PC-9 (cell line): ENCODE data around the gene TPCN2. TPM values are rescaled to one million over a fixed set of nuclear protein-coding genes. Genes with fewer than 3 reads are reported as not detected.

ENCODE experiments used
- BruUV-seq: library from RNA; stranded (reverse); fragments of 400-500 nt; replicated peaks from 2 replicates; lab custom pipeline; 2021; lab: Mats Ljungman, UMichigan
- CTCF ChIA-PET: fragments of 300-600 bp; sonication (Branson Sonifier 250); formaldehyde crosslinking; loops from one replicate; lab custom pipeline; 2022; ENCODE audit warnings: antibody characterized with exemption; lab: Charles Lee
- POLR2A ChIA-PET: fragments of 300-600 bp; sonication (Branson Sonifier 250); formaldehyde crosslinking; loops from one replicate; lab custom pipeline; 2022; ENCODE audit warnings: antibody characterized with exemption; ENCODE audit not compliant: unreplicated experiment; lab: Charles Lee
- DNase-seq, 2 experiments: peaks; one replicate each; pipeline versions ENCODE4 v3.0.0 to v3.0.0-alpha.2; 2015 to 2022; ENCODE audit warnings: mixed read lengths in 1 of 2
- H2AFZ ChIP-seq: fragments of 200-600 bp; sonication (generic); 2 replicates; pipeline ENCODE4 v1.8.1; 2017; ENCODE audit warnings: antibody characterized with exemption
- H3F3A ChIP-seq: fragments of 200-600 bp; sonication (generic); 2 replicates; pipeline ENCODE4 v1.8.1; 2017; ENCODE audit warnings: antibody characterized with exemption, mild to moderate bottlenecking, low read depth; ENCODE audit not compliant: insufficient read depth
- H3K27ac ChIP-seq: fragments of 200-600 bp; sonication (generic); 2 replicates; pipeline ENCODE4 v1.6.1; 2016; ENCODE audit warnings: mixed run types
- H3K27me3 ChIP-seq: fragments of 200-600 bp; sonication (generic); 2 replicates; pipeline ENCODE4 v1.6.1; 2016; ENCODE audit warnings: low read depth, mixed run types; ENCODE audit not compliant: insufficient read depth
- H3K36me3 ChIP-seq: fragments of 200-600 bp; sonication (generic); 2 replicates; pipeline ENCODE4 v1.6.1; 2016; ENCODE audit warnings: low read depth, mixed run types
- H3K4me1 ChIP-seq: fragments of 200-600 bp; sonication (generic); replicated peaks from 2 replicates; pipeline ENCODE4 v1.6.1; 2016; ENCODE audit warnings: mixed run types; ENCODE audit not compliant: insufficient read depth
- H3K4me2 ChIP-seq: fragments of 200-600 bp; sonication (generic); 2 replicates; pipeline ENCODE4 v1.6.1; 2017; ENCODE audit warnings: mixed run types
- H3K4me3 ChIP-seq: fragments of 200-600 bp; sonication (generic); 2 replicates; pipeline ENCODE4 v1.6.1; 2016; ENCODE audit warnings: mixed run types
- H3K79me2 ChIP-seq: fragments of 200-600 bp; sonication (generic); 2 replicates; pipeline ENCODE4 v1.6.1; 2017; ENCODE audit warnings: low read depth, mixed run types
- H3K9me2 ChIP-seq: fragments of 200-600 bp; sonication (generic); 2 replicates; pipeline ENCODE4 v1.8.1; 2017; ENCODE audit warnings: mild to moderate bottlenecking; ENCODE audit not compliant: insufficient read depth
- H3K9me3 ChIP-seq: fragments of 200-600 bp; sonication (generic); 2 replicates; pipeline ENCODE4 v1.8.1; 2016; ENCODE audit warnings: low read depth; ENCODE audit not compliant: insufficient read depth
- H4K20me1 ChIP-seq: fragments of 200-600 bp; sonication (generic); 2 replicates; pipeline ENCODE4 v1.8.1; 2017; ENCODE audit not compliant: insufficient read depth
- EZH2 ChIP-seq: fragments of 200-600 bp; sonication (generic); IDR thresholded peaks from 2 replicates; pipeline ENCODE4 v1.8.0; 2017; ENCODE audit warnings: antibody characterized with exemption, low read depth
- intact Hi-C: fragments of 100-400 bp; cut with micrococcal nuclease; formaldehyde crosslinking; loops from one replicate; pipeline ENCODE4 v1.10.0; 2022; ENCODE audit not compliant: unreplicated experiment
- total RNA-seq: library from RNA; stranded (reverse); gene quantifications from 2 replicates; pipeline ENCODE4 v1.2.3, GENCODE V29; 2021
- TF ChIP-seq, protein P1 (sequence below): fragments of 200-600 bp; sonication (generic); conservative IDR thresholded peaks from 2 replicates; pipeline ENCODE4 v1.6.1; 2017; ENCODE audit warnings: mixed run types, antibody characterized with exemption, mild to moderate bottlenecking, moderate library complexity

TPCN2 gene
- total RNA-seq, 1 experiment from 2014 or later: 24.8 TPM

DNA sequence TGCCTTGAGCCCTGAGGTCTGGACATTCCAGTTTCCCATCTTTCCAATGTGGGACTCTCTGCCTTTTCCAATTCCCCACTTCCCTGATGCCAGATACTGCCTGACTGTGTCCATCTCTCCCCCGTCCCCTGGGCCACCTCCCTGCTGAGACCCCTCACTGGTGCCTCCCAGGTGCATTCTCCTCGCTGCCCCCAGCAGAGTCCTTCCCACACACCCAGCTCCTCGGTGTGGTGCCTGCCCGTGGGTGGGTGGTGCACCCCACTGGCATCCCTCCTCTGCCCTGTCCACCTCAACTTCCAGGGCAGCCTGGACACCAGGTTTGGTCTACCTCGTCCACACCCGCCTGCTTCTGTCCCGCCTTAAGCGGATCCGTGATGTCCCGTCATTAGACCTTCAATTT lies 30.8 kb upstream of the TPCN2 start:
- Histone ChIP-seq H3F3A (no peaks in the 10 kb centered on the region), H3K79me2 (no peaks in the 10 kb centered on the region), H2AFZ (no peak overlapping the region), H3K4me2 (no peak overlapping the region), H3K4me3 (no peak overlapping the region), H3K27ac (no peak overlapping the region), H3K9me3 (no peaks in the 10 kb centered on the region), H4K20me1 (no peaks in the 10 kb centered on the region), H3K27me3 (peaks cover 24% of the 10 kb centered on the region; the same call in 1 of the 2 replicates), H3K9me2 (no peaks in the 10 kb centered on the region), H3K36me3 (no peaks in the 10 kb centered on the region), H3K4me1 (no peaks in the 10 kb centered on the region)
- POLR2A ChIA-PET: interaction anchor here (0.6 kb wide), 1 partner anchor 23 kb away, joined by 5 read pairs; no protein-coding TSS in a partner anchor
- DNase-seq: no peak
- no TSS peak for BruUV-seq
- intact Hi-C loops: no loop called here
- no peak for TF ChIP-seq EZH2
- TF ChIP-seq, protein P1, sequence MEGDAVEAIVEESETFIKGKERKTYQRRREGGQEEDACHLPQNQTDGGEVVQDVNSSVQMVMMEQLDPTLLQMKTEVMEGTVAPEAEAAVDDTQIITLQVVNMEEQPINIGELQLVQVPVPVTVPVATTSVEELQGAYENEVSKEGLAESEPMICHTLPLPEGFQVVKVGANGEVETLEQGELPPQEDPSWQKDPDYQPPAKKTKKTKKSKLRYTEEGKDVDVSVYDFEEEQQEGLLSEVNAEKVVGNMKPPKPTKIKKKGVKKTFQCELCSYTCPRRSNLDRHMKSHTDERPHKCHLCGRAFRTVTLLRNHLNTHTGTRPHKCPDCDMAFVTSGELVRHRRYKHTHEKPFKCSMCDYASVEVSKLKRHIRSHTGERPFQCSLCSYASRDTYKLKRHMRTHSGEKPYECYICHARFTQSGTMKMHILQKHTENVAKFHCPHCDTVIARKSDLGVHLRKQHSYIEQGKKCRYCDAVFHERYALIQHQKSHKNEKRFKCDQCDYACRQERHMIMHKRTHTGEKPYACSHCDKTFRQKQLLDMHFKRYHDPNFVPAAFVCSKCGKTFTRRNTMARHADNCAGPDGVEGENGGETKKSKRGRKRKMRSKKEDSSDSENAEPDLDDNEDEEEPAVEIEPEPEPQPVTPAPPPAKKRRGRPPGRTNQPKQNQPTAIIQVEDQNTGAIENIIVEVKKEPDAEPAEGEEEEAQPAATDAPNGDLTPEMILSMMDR: no peak
- CTCF ChIA-PET: no interaction called here

DNA sequence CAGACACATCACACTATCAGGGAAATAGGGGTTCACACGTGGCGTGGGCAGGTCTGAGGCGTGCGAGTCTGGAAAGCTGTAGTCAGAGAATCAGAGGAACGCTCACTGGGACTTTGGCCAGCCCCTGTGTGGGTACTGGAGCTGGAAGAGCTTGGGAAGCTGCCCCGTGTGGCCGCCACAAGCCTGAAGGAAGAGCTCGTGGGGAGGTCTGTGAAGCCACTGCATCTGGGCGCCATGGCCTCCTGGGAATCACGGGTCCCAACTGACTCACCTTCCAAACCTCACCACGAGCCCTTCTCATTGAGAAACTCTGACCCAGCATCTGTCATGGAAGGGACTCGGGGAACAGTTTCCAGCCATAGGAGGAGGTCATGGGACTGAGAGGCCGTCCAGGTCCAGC lies 29.8 kb upstream of the TPCN2 start:
- no peak overlapping the region for H3K27ac ChIP-seq
- no peak overlapping the region for H3K4me3 ChIP-seq
- H3K36me3 ChIP-seq: no peaks in the 10 kb centered on the region
- no peaks in the 10 kb centered on the region for H3K79me2 ChIP-seq
- H3K4me1 ChIP-seq: no peaks in the 10 kb centered on the region
- intact Hi-C loops: no loop called here
- no peaks in the 10 kb centered on the region for H3K9me3 ChIP-seq
- H2AFZ ChIP-seq: no peak overlapping the region
- BruUV-seq: no TSS peak
- no peak overlapping the region for H3K4me2 ChIP-seq
- peaks cover 15% of the 10 kb centered on the region; the same call in 1 of the 2 replicates for H3K27me3 ChIP-seq
- ChIA-PET CTCF (no interaction called here), POLR2A (interaction anchor here (0.7 kb wide), 1 partner anchor 10 kb away, joined by 7 read pairs; no protein-coding TSS in a partner anchor)
- no peaks in the 10 kb centered on the region for H3K9me2 ChIP-seq
- no peaks in the 10 kb centered on the region for H4K20me1 ChIP-seq
- H3F3A ChIP-seq: no peaks in the 10 kb centered on the region
- TF ChIP-seq, protein P1: no peak
- no peak for TF ChIP-seq EZH2
- DNase-seq: no peak

DNA sequence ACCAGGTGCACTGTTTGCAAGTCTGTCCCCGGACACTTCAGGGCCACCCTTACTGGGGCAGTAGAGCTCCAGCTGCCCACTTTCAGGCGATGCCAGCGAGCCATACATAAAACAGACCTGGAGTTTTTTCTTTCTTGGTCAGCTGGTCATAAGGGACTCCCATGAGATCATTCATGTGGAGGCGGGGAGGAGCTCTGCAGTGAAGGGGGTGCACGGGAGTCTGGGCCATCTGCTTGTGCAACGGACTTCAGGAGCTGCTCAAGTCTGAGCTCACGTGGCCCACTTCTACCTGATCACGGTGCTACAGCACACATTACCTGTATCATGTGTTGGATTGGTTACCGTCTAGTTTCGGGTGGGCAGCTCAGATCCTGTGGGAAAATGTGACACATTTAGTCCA lies 26.5 kb upstream of the TPCN2 start:
- no peak overlapping the region for H3K27ac ChIP-seq
- H4K20me1 ChIP-seq: no peaks in the 10 kb centered on the region
- no peak overlapping the region for H3K4me2 ChIP-seq
- POLR2A ChIA-PET: no interaction called here
- no peak for DNase-seq
- CTCF ChIA-PET: no interaction called here
- no peaks in the 10 kb centered on the region for H3K9me2 ChIP-seq
- no peaks in the 10 kb centered on the region for H3K36me3 ChIP-seq
- no peaks in the 10 kb centered on the region for H3K79me2 ChIP-seq
- BruUV-seq: no TSS peak
- H3K27me3 ChIP-seq: peaks cover 10% of the 10 kb centered on the region; the same call in 1 of the 2 replicates
- intact Hi-C loops: no loop called here
- H3F3A ChIP-seq: no peaks in the 10 kb centered on the region
- H3K4me1 ChIP-seq: no peaks in the 10 kb centered on the region
- no peak for TF ChIP-seq EZH2
- H2AFZ ChIP-seq: no peak overlapping the region
- no peaks in the 10 kb centered on the region for H3K9me3 ChIP-seq
- H3K4me3 ChIP-seq: no peak overlapping the region

DNA sequence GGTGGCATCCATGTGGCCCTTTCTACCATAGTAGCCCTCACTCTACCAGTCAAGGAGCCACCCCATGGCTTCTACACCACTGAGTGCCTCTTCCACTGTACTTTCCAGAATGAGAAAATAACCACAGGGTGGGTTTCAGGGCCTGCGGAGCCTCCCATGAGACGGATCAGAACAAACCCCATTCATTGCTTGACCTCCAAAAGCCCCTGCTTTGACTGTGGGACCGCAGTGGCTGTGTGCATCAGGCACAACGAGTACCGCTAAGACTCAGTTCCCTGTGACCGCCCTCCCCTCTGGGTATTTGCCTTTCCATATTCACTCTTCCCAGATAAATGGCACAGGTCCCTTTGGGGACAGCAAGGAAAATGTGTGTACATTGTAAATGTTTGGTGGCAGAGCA lies 24.2 kb upstream of the TPCN2 start:
- no peaks in the 10 kb centered on the region for H3K4me1 ChIP-seq
- POLR2A ChIA-PET: no interaction called here
- intact Hi-C loops: no loop called here
- TF ChIP-seq EZH2: no peak
- TF ChIP-seq, protein P1: no peak
- BruUV-seq: no TSS peak
- no peak for DNase-seq
- H3K4me3 ChIP-seq: no peak overlapping the region
- H3K79me2 ChIP-seq: no peaks in the 10 kb centered on the region
- no peaks in the 10 kb centered on the region for H3F3A ChIP-seq
- no peaks in the 10 kb centered on the region for H3K9me2 ChIP-seq
- H2AFZ ChIP-seq: no peak overlapping the region
- no peaks in the 10 kb centered on the region for H3K36me3 ChIP-seq
- no peak overlapping the region for H3K27ac ChIP-seq
- no peak overlapping the region for H3K4me2 ChIP-seq
- CTCF ChIA-PET: interaction anchor here (0.7 kb wide), 1 partner anchor 20 kb away, joined by 4 read pairs; no protein-coding TSS in a partner anchor
- H3K27me3 ChIP-seq: no peaks in the 10 kb centered on the region
- no peaks in the 10 kb centered on the region for H4K20me1 ChIP-seq
- no peaks in the 10 kb centered on the region for H3K9me3 ChIP-seq
